NCI-H510A treated with DMSO at 0.1 percent for 48 hours (cell line): Measurements from ENCODE around the gene ZC3H12C.

Experiments used
- DNase-seq: peaks from one replicate; lab custom pipeline; 2025; lab: John Stamatoyannopoulos, UW

Gene ZC3H12C

GRCh38 chr11:110098645-110099044 lies 5.5 kb downstream of the ZC3H12C start:
- DNase-seq: no peak

- DNase-seq: no peak
These were observed 7.5 kb downstream of the ZC3H12C start for GRCh38 chr11:110100476-110101240.

GRCh38 chr11:110106713-110107274 lies 13.6 kb downstream of the ZC3H12C start:
- DNase-seq: no peak

GRCh38 chr11:110110854-110111253 lies 17.7 kb downstream of the ZC3H12C start:
- DNase-seq: no peak

- DNase-seq: no peak
These were observed 19.3 kb downstream of the ZC3H12C start for GRCh38 chr11:110112457-110112856.

GRCh38 chr11:110113505-110113904 lies 20.3 kb downstream of the ZC3H12C start:
- no peak for DNase-seq

GRCh38 chr11:110113973-110114372 lies 20.8 kb downstream of the ZC3H12C start:
- no peak for DNase-seq

- DNase-seq: no peak
These were observed 26.1 kb downstream of the ZC3H12C start for GRCh38 chr11:110119317-110119716.

GRCh38 chr11:110121204-110121603 lies 28.0 kb downstream of the ZC3H12C start:
- no peak for DNase-seq

- DNase-seq: no peak
These were observed 29.8 kb downstream of the ZC3H12C start for GRCh38 chr11:110123003-110123402.

- DNase-seq: no peak
These were observed 31.4 kb downstream of the ZC3H12C start for GRCh38 chr11:110124605-110125004.

GRCh38 chr11:110125632-110126031 lies 32.4 kb downstream of the ZC3H12C start:
- no peak for DNase-seq

- no peak for DNase-seq
These were observed 33.7 kb downstream of the ZC3H12C start for GRCh38 chr11:110126936-110127335.

GRCh38 chr11:110128161-110128560 lies 35.0 kb downstream of the ZC3H12C start:
- peak; percentile 26 for DNase-seq

GRCh38 chr11:110130642-110131238 lies 37.5 kb downstream of the ZC3H12C start:
- DNase-seq: peak; percentile 91

- DNase-seq: peak; percentile 6
These were observed 38.4 kb downstream of the ZC3H12C start for GRCh38 chr11:110131386-110132123.

GRCh38 chr11:110133160-110133559 lies 40.0 kb downstream of the ZC3H12C start:
- DNase-seq: no peak

- no peak for DNase-seq
These were observed 40.9 kb downstream of the ZC3H12C start for GRCh38 chr11:110134110-110134509.

GRCh38 chr11:110141812-110142211 lies 48.6 kb downstream of the ZC3H12C start:
- no peak for DNase-seq

GRCh38 chr11:110147962-110148709 lies 54.9 kb downstream of the ZC3H12C start:
- no peak for DNase-seq

- DNase-seq: no peak
These were observed 55.9 kb downstream of the ZC3H12C start for GRCh38 chr11:110148775-110149744.
